Fibroblast of skin of right biceps (primary cell): Measurements from ENCODE around the gene GALNT18.
A peak's percentile ranks its signal among the peaks of the same experiment; 100 is the strongest.
"Not testable (repeated sequence)": the region's sequence is repeated elsewhere in the genome, so short reads cannot be mapped to it uniquely, and the experiment has no call there.

ENCODE experiments used
- DNase-seq: peaks from one replicate; pipeline ENCODE4 v3.0.0-alpha.2; 2013

The GALNT18 gene

DNA sequence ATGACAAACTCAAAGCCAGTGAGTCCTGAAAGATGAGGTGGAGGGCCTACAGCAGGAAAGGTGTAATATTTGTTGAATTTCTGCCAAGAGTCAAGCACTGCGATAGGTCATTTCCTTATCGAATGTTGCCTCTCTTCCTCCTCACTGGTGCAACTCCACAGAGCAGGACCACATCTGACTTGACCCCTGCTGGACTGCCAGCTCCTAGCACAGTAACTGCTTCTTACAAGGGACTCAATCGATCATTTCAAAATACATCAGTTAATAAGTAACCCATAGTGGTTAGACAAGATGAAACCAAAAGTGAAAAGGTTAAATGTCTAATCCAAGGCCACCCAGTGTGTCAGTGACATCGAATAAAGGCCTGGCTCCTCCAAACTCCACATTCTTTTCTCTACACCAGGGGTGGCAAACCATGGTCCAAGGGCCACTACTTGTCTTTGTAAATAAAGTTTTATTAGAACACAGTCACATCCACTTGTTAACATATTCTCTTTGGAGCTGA, 170.3 kb downstream of the GALNT18 start:
- no peak for DNase-seq

- peak; percentile 78 for DNase-seq
These were observed 171.0 kb downstream of the GALNT18 start for GRCh38 chr11:11450744-11451362.

DNA sequence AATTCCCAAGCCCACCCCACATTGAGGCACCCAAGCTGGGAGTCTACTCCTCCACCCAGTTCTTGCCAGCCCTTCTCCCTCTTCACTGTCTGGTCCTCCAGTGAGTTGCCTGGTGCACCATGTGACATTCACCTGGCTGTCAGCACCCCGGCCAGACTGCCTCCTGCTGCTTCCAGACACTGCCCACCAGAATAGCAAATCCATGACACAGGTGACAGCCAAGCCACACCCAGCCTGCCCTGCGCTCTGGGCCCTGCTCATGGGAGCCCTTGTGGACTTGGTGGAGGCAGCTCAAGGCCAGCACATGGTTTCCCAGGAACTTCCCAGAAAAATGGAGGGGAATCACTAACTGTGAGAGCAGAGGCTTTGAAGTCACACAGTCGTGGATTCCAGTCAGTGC, 172.5 kb downstream of the GALNT18 start:
- no peak for DNase-seq

DNA sequence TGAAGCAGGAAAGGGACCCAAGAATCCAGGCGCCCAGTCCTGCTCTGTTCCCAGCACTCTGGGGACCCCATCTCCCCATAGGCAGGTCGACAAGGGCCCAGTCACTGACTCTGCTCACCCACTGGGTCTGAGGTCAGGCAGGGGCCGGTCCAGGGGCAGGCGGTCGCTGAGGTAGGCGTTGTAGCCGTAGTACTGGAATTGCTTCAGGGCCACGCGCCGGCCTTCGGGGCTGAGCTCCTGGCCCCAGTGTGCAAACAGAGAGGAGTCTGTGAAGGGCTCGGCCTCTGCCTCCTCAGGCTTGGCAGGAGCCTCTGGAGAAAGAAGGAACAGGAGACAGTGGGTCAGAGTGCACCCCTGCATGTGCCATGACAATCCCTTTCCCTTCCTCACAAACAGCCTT, 173.2 kb downstream of the GALNT18 start:
- DNase-seq, result no peak

- DNase-seq, result not testable (repeated sequence)
These were observed 174.2 kb downstream of the GALNT18 start for GRCh38 chr11:11447601-11448000.

GRCh38 chr11:11446967-11447366, 174.8 kb downstream of the GALNT18 start:
- no peak for DNase-seq

- DNase-seq, result no peak
These were observed 175.2 kb downstream of the GALNT18 start for GRCh38 chr11:11446564-11446963.

DNA sequence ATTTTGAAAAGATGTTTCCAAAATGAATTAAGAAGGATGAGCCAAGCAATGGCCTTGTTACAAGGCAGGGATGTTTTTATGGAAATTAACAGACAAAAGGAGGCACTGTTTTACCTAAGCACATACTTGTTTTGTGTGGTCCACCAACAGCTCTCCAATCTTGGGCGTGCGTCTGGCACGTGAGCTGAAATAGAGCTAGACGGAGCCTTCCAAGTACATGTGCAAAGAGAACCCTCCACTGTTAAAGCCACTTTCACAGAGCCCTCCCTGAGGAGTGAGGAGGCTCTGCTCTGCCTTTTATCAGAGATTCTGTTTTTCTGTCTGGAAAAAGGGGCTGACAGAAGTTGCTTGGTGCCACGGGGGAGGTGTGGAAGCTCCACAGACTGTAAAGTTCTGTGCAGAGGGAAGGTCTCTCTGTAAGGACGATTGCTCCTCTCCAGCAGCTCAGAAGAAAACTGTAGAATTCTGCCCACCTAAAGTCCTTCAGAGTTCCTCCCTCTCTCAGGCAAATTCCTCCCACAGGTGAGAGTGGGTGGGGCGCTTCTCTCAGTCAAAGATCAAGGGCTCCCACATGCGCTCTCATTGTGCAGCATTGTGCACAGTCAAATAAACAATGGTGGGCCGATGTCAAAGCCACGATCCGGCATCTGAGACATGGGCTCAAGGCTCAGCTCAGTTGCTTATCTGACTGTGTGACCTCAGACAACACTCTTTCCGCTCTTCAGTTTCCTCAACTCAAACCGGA, 176.2 kb downstream of the GALNT18 start:
- DNase-seq, result no peak

DNA sequence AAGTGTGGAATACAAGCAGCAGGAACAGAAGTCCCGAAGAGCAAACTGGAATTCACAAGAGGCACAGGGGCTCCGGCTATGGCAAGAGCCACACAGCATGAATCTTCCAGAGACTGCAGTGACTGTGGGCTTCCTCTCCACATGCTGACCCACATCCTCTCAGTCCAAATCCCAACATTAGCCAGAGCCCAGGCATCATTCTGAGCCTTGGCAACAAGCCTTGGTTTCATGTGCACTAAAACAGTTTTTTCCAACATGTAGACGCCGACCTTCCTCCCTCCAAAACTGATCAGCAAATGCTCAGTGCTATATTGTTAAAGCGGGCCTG, 177.0 kb downstream of the GALNT18 start:
- no peak for DNase-seq

GRCh38 chr11:11444027-11444803, 177.6 kb downstream of the GALNT18 start:
- peak; percentile 38 for DNase-seq

DNA sequence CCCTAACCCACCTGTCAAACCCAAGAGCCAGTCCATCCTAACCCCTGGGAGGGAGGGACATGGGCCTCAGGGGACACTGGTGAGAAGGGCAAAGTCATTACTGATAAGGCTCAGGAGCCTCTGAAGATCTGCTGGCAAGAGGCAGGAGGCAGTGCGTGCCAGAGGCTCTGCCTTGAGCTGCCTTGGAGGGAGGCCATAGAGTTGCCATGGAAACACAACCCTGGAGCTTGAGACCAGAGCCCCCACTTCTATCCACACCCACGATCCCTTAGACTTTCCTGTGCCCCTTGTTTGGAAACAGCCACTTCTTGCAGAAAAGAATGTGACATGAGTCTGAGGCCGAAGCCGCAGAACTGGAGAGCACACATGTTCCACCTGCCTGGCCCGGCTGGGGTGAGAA, 179.0 kb downstream of the GALNT18 start:
- no peak for DNase-seq

DNA sequence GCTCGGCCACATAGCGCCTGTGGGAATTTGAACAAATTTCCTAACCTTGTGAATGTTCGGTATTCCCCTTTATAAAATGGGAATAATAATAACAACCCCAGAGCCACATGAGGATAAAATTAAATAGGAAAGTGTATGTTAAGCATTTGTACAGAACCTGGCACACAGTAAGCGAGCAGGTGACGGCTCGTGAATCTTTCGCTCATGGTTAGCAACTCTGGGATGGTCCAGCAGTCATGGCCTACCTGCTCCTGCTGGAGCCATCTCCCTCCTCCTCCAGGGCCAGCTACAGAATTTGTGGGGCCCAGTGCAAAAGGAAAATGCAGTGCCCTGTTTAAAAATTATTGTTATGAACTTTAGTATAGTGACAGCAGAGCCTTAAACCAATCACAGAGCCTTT, 180.3 kb downstream of the GALNT18 start:
- no peak for DNase-seq

- DNase-seq, result no peak
These were observed 180.7 kb downstream of the GALNT18 start for GRCh38 chr11:11441091-11441490.

DNA sequence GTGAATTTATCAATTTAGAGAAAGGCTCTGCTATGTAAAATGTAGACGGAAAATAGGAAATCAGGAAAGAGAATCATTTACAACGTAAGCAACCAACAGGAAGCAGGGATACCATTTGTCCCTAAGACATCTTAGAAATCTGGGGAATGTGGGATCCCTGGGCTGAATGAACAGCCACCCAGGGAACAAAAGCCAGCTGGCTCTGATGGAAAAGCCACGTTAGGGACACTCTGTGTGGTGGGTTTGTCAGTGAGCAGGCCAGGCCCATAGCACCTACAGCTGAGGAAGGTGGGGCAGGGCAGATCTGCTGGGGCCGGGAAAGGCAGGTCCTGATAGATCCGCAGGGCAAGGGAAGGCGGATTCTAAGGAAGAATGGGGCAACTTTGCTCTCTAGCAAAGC, 181.7 kb downstream of the GALNT18 start:
- DNase-seq, result no peak

DNA sequence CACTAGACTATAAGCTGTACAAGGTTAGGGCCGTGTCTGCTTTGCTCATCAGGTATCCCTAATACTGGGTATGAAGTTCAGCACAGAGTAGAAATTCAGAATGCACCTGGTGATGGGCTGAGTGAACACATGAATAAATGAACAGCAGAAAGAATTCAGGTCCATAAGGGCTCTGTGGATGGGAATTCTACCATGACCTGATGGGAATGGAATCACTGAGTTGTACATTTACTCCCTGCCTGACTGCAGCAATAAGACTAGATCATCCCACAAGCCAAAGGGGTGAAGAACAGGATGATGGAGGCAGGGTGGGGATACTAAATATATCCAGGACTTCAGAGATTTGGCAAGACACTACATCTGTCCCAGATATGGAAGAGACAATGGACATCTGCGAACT, 182.2 kb downstream of the GALNT18 start:
- no peak for DNase-seq

- DNase-seq, result no peak
These were observed 185.0 kb downstream of the GALNT18 start for GRCh38 chr11:11436715-11437313.

DNA sequence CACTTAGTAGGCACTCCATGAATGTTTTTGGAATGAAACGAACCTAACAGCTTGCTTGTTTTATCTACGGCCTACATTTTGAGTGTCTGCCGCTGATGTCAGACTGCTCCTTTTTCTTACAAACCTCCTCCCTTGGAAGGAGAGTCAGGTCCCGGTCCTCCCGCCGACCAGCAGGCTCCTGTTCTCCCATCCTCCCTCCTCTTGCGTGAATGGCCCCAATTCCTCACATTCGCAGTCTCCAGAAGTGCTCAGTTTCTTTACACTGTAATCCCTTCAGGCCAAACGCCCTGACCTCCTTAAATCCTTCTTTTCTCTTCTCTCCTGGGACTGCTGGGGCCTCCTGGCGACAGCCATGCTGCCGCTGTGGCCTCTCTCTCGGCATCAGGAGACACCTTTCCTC, 186.2 kb downstream of the GALNT18 start:
- no peak for DNase-seq

- no peak for DNase-seq
These were observed 187.8 kb downstream of the GALNT18 start for GRCh38 chr11:11433960-11434359.

GRCh38 chr11:11432621-11433319, 189.0 kb downstream of the GALNT18 start:
- no peak for DNase-seq

GRCh38 chr11:11430431-11430830, 191.4 kb downstream of the GALNT18 start:
- DNase-seq, result no peak

- DNase-seq, result no peak
These were observed 193.1 kb downstream of the GALNT18 start for GRCh38 chr11:11428714-11429113.

DNA sequence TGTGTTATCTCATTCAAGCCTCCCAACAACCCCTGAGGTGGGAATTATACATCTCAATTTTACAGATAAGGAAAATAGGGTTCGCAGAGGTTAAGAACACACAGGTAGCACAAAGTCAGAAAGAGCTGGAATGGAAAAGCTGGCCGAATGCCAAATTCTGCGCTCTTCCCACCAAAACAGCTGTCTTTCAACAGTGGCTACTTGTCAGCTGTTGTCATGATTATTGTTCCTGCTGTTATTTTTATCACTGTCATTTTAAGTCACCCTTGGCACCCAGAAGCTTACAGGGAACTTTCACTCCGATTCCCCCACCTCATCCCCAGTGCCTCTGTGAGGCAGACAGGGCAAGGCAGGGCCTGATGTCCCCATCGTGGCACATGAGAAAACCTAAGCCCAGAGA, 194.3 kb downstream of the GALNT18 start:
- no peak for DNase-seq

DNA sequence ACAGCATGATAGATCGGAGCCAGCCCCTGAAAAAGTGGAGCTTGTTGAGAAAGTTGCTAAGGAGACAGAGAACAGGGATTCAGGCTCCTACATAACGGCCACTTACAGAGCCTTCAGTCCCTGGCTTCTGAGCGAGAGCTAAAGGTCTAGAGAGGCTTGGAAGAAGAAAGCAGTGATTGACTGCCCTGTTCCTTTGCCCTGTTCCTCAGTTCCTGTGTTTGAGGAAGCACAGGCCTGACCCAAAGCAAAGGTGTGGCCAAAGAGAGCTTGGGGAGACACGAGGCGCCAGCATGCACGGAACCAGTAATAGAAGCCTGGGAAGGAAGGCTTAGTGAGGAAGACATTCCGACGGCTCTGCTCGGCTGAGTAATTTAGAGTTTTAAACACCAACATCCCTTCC, 194.7 kb downstream of the GALNT18 start:
- DNase-seq, result no peak
